Stimulated activated naive CD8-positive, alpha-beta T cell treated with anti-CD3 and anti-CD28 coated beads, Interleukin-15, Interleukin-2, amounts not matched to agents 100 ng/mL and 50 ng/mL, for 24 hours (primary cell): ENCODE measurements around the gene RIC1.
"Not testable (repeated sequence)": the region's sequence is repeated elsewhere in the genome, so short reads cannot be mapped to it uniquely, and the experiment has no call there.

Experiments used
- H3K27ac Mint-ChIP-seq: one replicate; pipeline ENCODE4 v1.8.0; 2021; ENCODE audit warnings: mild to moderate bottlenecking, mixed read lengths
- H3K27me3 Mint-ChIP-seq: one replicate; pipeline ENCODE4 v1.8.0; 2021; ENCODE audit warnings: mixed read lengths
- H3K36me3 Mint-ChIP-seq: one replicate; pipeline ENCODE4 v1.8.0; 2021; ENCODE audit warnings: low read depth, mixed read lengths
- H3K4me1 Mint-ChIP-seq: one replicate; pipeline ENCODE4 v1.8.0; 2021; ENCODE audit warnings: low read depth, mixed read lengths
- H3K4me3 Mint-ChIP-seq: one replicate; pipeline ENCODE4 v1.8.0; 2021; ENCODE audit warnings: mild to moderate bottlenecking, mixed read lengths
- H3K9me3 Mint-ChIP-seq: one replicate; pipeline ENCODE4 v1.8.0; 2021; ENCODE audit warnings: mixed read lengths

Gene RIC1

GRCh38 chr9:5630081-5630507, 1.2 kb downstream of the RIC1 start:
- Mint-ChIP-seq H3K4me1 (peaks cover 63% of the 10 kb centered on the region), H3K36me3 (peaks cover 11% of the 10 kb centered on the region), H3K27ac (peak overlapping the region; percentile 95), H3K9me3 (peaks cover 4% of the 10 kb centered on the region), H3K27me3 (no peaks in the 10 kb centered on the region), H3K4me3 (peak overlapping the region; percentile 99)

DNA sequence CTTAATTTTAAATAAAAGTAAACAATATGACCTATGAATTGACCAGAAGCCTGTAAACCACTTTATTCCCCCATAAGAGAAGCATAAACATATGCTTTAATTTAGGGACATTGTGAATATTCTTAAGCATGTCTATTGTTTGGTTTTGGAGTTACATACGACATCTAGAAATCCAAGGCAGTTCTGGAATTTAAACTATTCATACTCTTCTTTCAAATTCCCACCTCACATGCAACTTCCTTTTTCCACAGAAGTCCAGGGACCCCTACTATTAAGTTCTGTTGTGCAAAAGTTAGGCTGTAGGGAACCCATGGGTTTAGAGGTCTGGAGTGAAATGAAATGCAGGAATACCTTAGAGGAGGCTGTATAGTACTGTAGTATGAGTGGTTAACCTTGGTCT, 2.1 kb downstream of the RIC1 start:
- no peaks in the 10 kb centered on the region for H3K27me3 Mint-ChIP-seq
- H3K36me3 Mint-ChIP-seq, result peaks cover 20% of the 10 kb centered on the region
- H3K4me3 Mint-ChIP-seq, result peak overlapping the region; percentile 19
- peaks cover 12% of the 10 kb centered on the region for H3K9me3 Mint-ChIP-seq
- peaks cover 59% of the 10 kb centered on the region for H3K4me1 Mint-ChIP-seq
- H3K27ac Mint-ChIP-seq, result no peak overlapping the region

DNA sequence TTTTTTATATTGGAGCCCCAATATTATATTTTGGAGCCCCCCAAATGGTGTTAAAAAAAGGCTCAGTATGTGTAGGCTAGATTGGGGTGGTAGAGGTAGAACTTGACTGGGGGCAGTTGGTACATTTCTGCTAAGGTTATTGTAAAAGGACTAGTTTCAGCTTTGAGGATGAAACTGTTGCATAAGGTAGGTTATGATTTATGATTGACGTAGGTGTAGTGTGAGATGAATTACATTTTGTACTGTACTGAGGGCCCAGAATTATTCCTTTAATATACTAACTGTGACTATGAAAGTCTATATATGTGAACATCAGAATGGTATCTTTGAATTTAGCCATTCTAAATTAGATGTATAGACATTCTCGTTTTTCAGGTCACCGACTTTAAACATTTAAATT, 3.6 kb downstream of the RIC1 start:
- H3K4me3 Mint-ChIP-seq, result no peak overlapping the region
- H3K27ac Mint-ChIP-seq, result no peak overlapping the region
- H3K27me3 Mint-ChIP-seq, result no peaks in the 10 kb centered on the region
- peaks cover 19% of the 10 kb centered on the region for H3K36me3 Mint-ChIP-seq
- H3K9me3 Mint-ChIP-seq, result peaks cover 14% of the 10 kb centered on the region
- peaks cover 47% of the 10 kb centered on the region for H3K4me1 Mint-ChIP-seq

DNA sequence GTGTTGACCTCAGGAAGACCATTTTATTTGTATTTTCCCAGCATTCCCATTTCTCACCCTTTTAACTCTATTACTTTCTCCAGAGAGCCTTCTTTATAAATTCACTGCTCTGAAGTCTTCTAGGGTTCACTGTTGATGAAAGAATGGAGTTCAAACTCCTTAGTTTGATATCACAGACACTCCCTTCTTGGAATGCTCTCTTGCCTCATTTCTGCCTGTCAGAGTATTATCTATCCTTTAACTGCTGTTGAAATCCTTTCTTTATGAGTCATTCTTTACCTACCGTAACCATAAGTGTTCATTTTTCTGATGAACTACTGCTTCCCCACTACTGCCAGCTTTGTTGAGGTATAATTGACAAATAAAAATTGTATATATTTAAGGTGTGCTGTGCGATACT, 4.3 kb downstream of the RIC1 start:
- Mint-ChIP-seq H3K27ac (no peak overlapping the region), H3K9me3 (peaks cover 18% of the 10 kb centered on the region), H3K27me3 (no peaks in the 10 kb centered on the region), H3K36me3 (peaks cover 24% of the 10 kb centered on the region), H3K4me1 (peaks cover 47% of the 10 kb centered on the region), H3K4me3 (no peak overlapping the region)

DNA sequence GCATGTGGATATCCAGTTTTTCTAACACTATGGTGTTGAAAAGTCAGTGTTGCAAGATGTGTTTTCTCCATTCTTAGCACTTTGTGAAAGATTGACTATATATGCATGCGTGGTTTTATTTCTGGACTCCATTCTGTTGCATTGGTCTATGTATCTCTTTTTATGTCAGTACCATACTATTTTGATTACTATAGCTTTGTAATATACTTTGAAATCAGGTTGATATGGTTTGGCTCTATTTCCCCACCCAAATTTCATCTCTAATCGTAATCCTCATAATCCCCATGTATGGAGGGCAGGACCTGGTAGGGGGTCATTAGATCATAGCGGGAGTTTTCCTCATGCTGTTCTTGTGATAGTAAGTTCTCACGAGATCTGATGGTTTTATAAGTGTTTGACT, 6.5 kb downstream of the RIC1 start:
- H3K36me3 Mint-ChIP-seq, result peaks cover 46% of the 10 kb centered on the region
- peaks cover 37% of the 10 kb centered on the region for H3K9me3 Mint-ChIP-seq
- no peak overlapping the region for H3K27ac Mint-ChIP-seq
- H3K4me1 Mint-ChIP-seq, result peaks cover 51% of the 10 kb centered on the region
- no peaks in the 10 kb centered on the region for H3K27me3 Mint-ChIP-seq
- no peak overlapping the region for H3K4me3 Mint-ChIP-seq

GRCh38 chr9:5639816-5640215, 10.9 kb downstream of the RIC1 start:
- Mint-ChIP-seq H3K36me3 (peaks cover 57% of the 10 kb centered on the region), H3K27me3 (no peaks in the 10 kb centered on the region), H3K4me1 (peaks cover 31% of the 10 kb centered on the region), H3K4me3 (no peak overlapping the region), H3K9me3 (peaks cover 44% of the 10 kb centered on the region), H3K27ac (no peak overlapping the region)

GRCh38 chr9:5642170-5642569, 13.3 kb downstream of the RIC1 start:
- Mint-ChIP-seq H3K27ac (no peak overlapping the region), H3K4me3 (no peak overlapping the region), H3K9me3 (peaks cover 34% of the 10 kb centered on the region), H3K36me3 (peaks cover 54% of the 10 kb centered on the region), H3K4me1 (peaks cover 47% of the 10 kb centered on the region), H3K27me3 (no peaks in the 10 kb centered on the region)

GRCh38 chr9:5643005-5643624, 14.2 kb downstream of the RIC1 start:
- Mint-ChIP-seq H3K27me3 (no peaks in the 10 kb centered on the region), H3K4me1 (peaks cover 52% of the 10 kb centered on the region), H3K36me3 (peaks cover 54% of the 10 kb centered on the region), H3K4me3 (no peak overlapping the region), H3K27ac (no peak overlapping the region), H3K9me3 (peaks cover 29% of the 10 kb centered on the region)

GRCh38 chr9:5644501-5644900, 15.6 kb downstream of the RIC1 start:
- Mint-ChIP-seq H3K4me3 (no peak overlapping the region), H3K4me1 (peaks cover 49% of the 10 kb centered on the region), H3K27ac (no peak overlapping the region), H3K27me3 (no peaks in the 10 kb centered on the region), H3K9me3 (peaks cover 28% of the 10 kb centered on the region), H3K36me3 (peaks cover 54% of the 10 kb centered on the region)

DNA sequence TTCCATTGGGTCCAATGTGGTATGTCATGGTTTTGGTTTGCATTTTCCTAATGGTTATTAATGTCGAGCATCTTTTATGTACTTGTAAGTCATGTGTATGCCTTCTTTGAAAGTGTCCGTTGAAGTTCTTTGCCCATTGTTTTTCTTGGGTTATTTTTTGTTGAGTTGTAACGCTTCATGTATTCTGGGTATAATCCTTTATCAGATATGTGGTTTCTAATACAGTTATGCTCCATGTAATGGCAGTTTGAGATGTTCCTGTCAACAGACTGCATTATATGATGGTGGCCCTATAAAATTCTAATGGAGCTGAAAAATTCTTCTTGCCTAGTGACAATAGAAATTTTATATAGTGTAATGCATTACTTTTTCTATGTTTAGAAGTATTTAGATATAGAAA, 17.2 kb downstream of the RIC1 start:
- Mint-ChIP-seq H3K27ac (no peak overlapping the region), H3K4me3 (no peak overlapping the region), H3K4me1 (peaks cover 53% of the 10 kb centered on the region)

GRCh38 chr9:5650356-5651105, 21.6 kb downstream of the RIC1 start:
- no peaks in the 10 kb centered on the region for H3K27me3 Mint-ChIP-seq
- H3K4me3 Mint-ChIP-seq, result no peak overlapping the region
- H3K36me3 Mint-ChIP-seq, result peaks cover 67% of the 10 kb centered on the region
- peaks cover 27% of the 10 kb centered on the region for H3K9me3 Mint-ChIP-seq
- H3K4me1 Mint-ChIP-seq, result peaks cover 31% of the 10 kb centered on the region
- H3K27ac Mint-ChIP-seq, result no peak overlapping the region

More for the DNA sequence above, 17.2 kb downstream of the RIC1 start:
- Mint-ChIP-seq H3K9me3 (peaks cover 22% of the 10 kb centered on the region), H3K27me3 (no peaks in the 10 kb centered on the region), H3K36me3 (peaks cover 49% of the 10 kb centered on the region)

DNA sequence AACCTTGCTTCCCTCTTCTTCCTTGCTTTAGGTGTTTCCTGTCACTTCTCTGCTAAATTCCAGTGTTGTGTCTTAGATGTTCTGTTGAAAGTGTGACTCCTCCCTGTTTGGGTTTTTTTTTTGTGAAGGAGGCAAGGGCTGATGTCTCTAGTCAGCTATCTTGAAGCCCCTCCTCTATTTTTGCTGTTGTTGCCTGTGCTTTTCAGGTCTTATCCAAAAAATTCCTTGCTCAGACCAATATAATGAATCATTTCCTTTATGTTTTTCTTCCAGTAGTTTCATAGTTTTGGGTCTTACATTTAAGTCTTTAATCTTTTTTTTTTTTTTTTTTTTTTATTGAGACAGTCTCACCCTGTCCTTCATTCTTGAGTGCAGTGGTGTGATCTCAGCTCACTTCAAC, 22.3 kb downstream of the RIC1 start:
- Mint-ChIP-seq H3K4me3 (no peak overlapping the region), H3K4me1 (peaks cover 26% of the 10 kb centered on the region), H3K36me3 (peaks cover 66% of the 10 kb centered on the region), H3K9me3 (peaks cover 27% of the 10 kb centered on the region), H3K27me3 (no peaks in the 10 kb centered on the region), H3K27ac (no peak overlapping the region)

DNA sequence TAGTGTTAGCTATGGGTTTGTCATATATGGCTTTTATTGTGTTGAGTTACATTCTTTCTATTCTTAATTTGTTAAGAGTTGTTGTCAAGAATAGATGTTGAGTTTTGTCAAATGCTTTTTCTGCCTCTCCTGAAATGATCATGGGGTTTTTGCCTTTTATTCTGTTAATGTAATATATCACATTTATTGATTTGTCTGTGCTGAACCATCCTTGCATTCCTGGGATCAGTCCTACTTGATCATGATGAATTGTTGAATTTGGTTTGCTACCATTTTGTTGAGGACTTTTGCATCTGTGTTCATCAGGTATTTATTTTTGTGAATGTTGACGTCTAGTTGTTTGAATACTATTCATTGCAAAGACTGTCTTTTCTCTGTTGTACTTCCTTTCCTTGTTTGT, 23.9 kb downstream of the RIC1 start:
- no peaks in the 10 kb centered on the region for H3K27me3 Mint-ChIP-seq
- no peak overlapping the region for H3K27ac Mint-ChIP-seq
- no peak overlapping the region for H3K4me3 Mint-ChIP-seq
- H3K4me1 Mint-ChIP-seq, result peaks cover 15% of the 10 kb centered on the region
- H3K9me3 Mint-ChIP-seq, result peaks cover 27% of the 10 kb centered on the region
- peaks cover 59% of the 10 kb centered on the region for H3K36me3 Mint-ChIP-seq

GRCh38 chr9:5662804-5663203, 33.9 kb downstream of the RIC1 start:
- Mint-ChIP-seq H3K4me1 (peaks cover 44% of the 10 kb centered on the region), H3K36me3 (peaks cover 88% of the 10 kb centered on the region), H3K9me3 (peaks cover 32% of the 10 kb centered on the region)
- H3K4me3 Mint-ChIP-seq, H3K27ac Mint-ChIP-seq, H3K27me3 Mint-ChIP-seq: not testable (repeated sequence)

DNA sequence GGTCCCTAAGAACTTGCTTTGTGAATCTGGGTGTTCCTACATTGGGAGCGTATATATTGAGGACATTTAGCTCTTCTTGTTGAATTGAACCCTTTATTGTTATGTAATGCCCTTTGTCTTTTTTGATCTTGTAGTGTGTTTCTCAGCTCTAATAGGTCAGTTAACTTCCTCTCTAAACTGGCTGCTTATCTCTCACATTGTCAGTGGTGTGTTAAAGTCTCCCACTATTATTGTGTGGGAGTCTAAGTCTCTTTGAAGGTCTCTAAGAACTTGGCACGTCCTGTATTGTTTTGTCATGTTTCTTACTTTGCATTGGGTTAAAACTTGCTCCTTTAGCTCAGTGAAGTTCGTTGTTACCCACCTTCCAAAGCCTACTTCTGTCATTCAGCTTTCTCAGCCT, 36.2 kb downstream of the RIC1 start:
- Mint-ChIP-seq H3K36me3 (peaks cover 80% of the 10 kb centered on the region), H3K27me3 (no peaks in the 10 kb centered on the region), H3K4me1 (peaks cover 46% of the 10 kb centered on the region), H3K27ac (no peak overlapping the region), H3K4me3 (no peak overlapping the region), H3K9me3 (peaks cover 32% of the 10 kb centered on the region)

GRCh38 chr9:5667391-5667790, 38.5 kb downstream of the RIC1 start:
- peaks cover 56% of the 10 kb centered on the region for H3K4me1 Mint-ChIP-seq
- H3K27me3 Mint-ChIP-seq, result no peaks in the 10 kb centered on the region
- H3K36me3 Mint-ChIP-seq, result peaks cover 58% of the 10 kb centered on the region
- no peak overlapping the region for H3K27ac Mint-ChIP-seq
- H3K9me3 Mint-ChIP-seq, result peaks cover 17% of the 10 kb centered on the region
- H3K4me3 Mint-ChIP-seq, result no peak overlapping the region
